Karpas-422 (cell line): ENCODE measurements around the gene MMRN2. TPM values are rescaled to one million over a fixed set of nuclear protein-coding genes. Genes with fewer than 3 reads are reported as not detected.
"Not testable (repeated sequence)": the region's sequence is repeated elsewhere in the genome, so short reads cannot be mapped to it uniquely, and the experiment has no call there.

Experiments
- DNase-seq: peaks from one replicate; pipeline ENCODE4 v3.0.0-alpha.2; 2015
- H2AFZ ChIP-seq: fragments of 200-600 bp; sonication (generic); 2 replicates; pipeline ENCODE4 v1.6.1; 2014; ENCODE audit warnings: antibody characterized with exemption, low read length, mixed read lengths
- H3K27ac ChIP-seq: fragments of 200-600 bp; sonication (generic); 2 replicates; pipeline ENCODE4 v1.5.1; 2014; ENCODE audit warnings: mild to moderate bottlenecking, low read length, moderate library complexity
- H3K27me3 ChIP-seq: fragments of 200-600 bp; sonication (generic); 2 replicates; pipeline ENCODE4 v1.6.1; 2014; ENCODE audit warnings: low read length, mixed read lengths
- H3K36me3 ChIP-seq: fragments of 200-600 bp; sonication (generic); 2 replicates; pipeline ENCODE4 v1.6.1; 2014; ENCODE audit warnings: low read length, mixed read lengths; ENCODE audit not compliant: insufficient read depth
- H3K4me1 ChIP-seq: fragments of 200-600 bp; sonication (generic); 2 replicates; pipeline ENCODE4 v1.6.1; 2014; ENCODE audit warnings: mild to moderate bottlenecking, low read length, mixed read lengths
- H3K4me2 ChIP-seq: fragments of 200-600 bp; sonication (generic); 2 replicates; pipeline ENCODE4 v1.6.1; 2014; ENCODE audit warnings: low read length, low read depth, mild to moderate bottlenecking; ENCODE audit not compliant: poor library complexity, severe bottlenecking
- H3K4me3 ChIP-seq: fragments of 200-600 bp; sonication (generic); 2 replicates; pipeline ENCODE4 v1.5.1; 2014; ENCODE audit warnings: mild to moderate bottlenecking, antibody characterized with exemption, low read length, mixed read lengths
- H3K79me2 ChIP-seq: fragments of 200-600 bp; sonication (generic); 2 replicates; pipeline ENCODE4 v1.6.1; 2014; ENCODE audit warnings: mild to moderate bottlenecking, low read length, mixed read lengths
- H3K9ac ChIP-seq: fragments of 200-600 bp; sonication (generic); 2 replicates; pipeline ENCODE4 v1.6.0; 2014; ENCODE audit warnings: low read length
- H3K9me2 ChIP-seq: fragments of 200-600 bp; sonication (generic), shearing (Covaris generic); replicated peaks from 2 replicates; pipeline ENCODE4 v1.6.0; 2014; ENCODE audit warnings: mild to moderate bottlenecking, low read length, moderate library complexity; ENCODE audit not compliant: insufficient read depth
- H3K9me3 ChIP-seq: fragments of 300-700, 200-600 bp; sonication (generic); 2 replicates; pipeline ENCODE4 v1.6.1; 2014; ENCODE audit warnings: low read length, mixed read lengths
- H4K20me1 ChIP-seq: fragments of 200-600 bp; sonication (generic); 2 replicates; pipeline ENCODE4 v1.6.1; 2014; ENCODE audit warnings: mild to moderate bottlenecking, antibody characterized with exemption, low read length, low read depth; ENCODE audit not compliant: insufficient read depth
- total RNA-seq: library from RNA; depleted of rRNA; stranded (reverse); fragments of >200 nt; shearing (Covaris generic); gene quantifications from 2 replicates; pipeline ENCODE4 v1.2.3, GENCODE V29; 2014; ENCODE audit warnings: low replicate concordance

MMRN2 gene
- total RNA-seq, 1 experiment from 2014 or later = not detected

DNA sequence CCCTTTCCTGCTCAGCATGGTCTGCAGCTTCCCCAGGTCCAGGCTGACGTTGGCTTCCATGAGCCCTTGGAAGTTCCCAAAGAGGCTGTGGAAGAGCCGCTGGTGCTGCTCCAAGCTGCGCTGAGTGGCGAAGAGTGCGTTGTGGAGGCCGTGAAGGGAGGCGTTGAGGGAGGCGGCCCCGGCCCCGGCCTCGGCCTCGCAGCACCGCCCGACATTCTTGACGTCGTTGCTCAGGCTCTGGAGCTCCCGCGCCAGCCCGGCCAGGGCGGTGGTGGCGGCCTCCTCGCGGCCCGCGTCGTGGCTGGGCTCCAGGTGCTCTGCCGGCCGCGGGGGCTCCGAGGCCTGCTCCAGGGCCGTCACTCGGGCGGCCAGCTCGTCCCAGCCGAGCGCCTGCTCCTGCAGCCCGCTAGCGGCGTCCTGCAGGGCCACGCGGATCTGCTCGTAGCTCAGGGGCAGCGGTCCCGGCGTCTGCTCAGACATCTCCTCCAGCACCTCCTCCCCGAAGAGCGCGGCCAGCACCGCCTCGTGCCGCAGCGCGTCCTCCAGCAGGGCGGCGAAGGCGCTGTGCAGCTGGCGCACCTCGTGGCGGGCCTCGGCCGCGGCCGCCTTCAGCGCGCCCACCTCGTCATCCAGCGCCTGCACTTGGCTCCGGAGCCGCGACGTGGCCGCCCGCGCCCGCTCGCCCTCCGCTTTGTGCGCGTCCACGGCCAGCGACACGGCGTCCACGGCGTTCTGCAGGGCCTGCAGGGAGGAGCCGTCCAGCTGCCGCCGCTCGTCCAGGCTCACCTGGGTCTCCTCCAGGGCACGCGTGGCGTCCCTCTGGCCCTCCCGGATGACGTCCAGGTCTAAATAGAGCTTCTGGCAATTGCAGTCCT lies 14.7 kb downstream of the MMRN2 start:
- Histone ChIP-seq H3K79me2 (no peaks in the 10 kb centered on the region), H3K4me2 (no peak overlapping the region), H3K27ac (no peak overlapping the region), H3K9me2 (no peaks in the 10 kb centered on the region), H3K27me3 (no peaks in the 10 kb centered on the region), H4K20me1 (no peaks in the 10 kb centered on the region), H3K9me3 (no peaks in the 10 kb centered on the region), H3K4me3 (no peak overlapping the region), H3K36me3 (no peaks in the 10 kb centered on the region), H3K4me1 (no peaks in the 10 kb centered on the region), H2AFZ (no peak overlapping the region), H3K9ac (no peak overlapping the region)
- DNase-seq = no peak

DNA sequence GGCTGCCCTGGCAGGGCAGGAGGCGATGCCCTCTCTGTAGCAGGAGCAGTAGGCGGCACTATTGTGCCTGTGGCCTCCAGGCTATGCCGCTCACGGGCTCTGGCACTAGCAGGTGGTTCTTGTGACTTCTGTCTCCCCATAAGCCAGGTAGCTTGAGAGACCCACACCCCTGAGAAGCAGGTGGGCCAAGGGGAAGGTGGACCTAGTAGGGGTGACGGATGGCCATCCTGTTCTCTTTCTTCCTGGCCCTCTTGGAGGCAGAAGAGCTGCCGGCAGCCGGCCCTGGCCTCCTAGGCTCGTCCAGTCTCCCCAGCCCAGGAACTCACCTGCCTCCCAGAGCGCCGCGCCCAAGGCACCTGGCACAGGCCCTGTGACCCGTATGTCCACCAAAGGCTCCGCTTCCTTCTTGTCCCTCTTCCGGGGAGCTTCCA lies 15.4 kb downstream of the MMRN2 start:
- Histone ChIP-seq H3K9me3 (no peaks in the 10 kb centered on the region), H3K27ac (no peak overlapping the region), H3K4me1 (no peaks in the 10 kb centered on the region), H3K79me2 (no peaks in the 10 kb centered on the region), H3K27me3 (no peaks in the 10 kb centered on the region), H3K9me2 (no peaks in the 10 kb centered on the region), H3K9ac (no peak overlapping the region), H2AFZ (no peak overlapping the region), H4K20me1 (no peaks in the 10 kb centered on the region), H3K36me3 (no peaks in the 10 kb centered on the region), H3K4me3 (no peak overlapping the region), H3K4me2 (no peak overlapping the region)
- no peak for DNase-seq

DNA sequence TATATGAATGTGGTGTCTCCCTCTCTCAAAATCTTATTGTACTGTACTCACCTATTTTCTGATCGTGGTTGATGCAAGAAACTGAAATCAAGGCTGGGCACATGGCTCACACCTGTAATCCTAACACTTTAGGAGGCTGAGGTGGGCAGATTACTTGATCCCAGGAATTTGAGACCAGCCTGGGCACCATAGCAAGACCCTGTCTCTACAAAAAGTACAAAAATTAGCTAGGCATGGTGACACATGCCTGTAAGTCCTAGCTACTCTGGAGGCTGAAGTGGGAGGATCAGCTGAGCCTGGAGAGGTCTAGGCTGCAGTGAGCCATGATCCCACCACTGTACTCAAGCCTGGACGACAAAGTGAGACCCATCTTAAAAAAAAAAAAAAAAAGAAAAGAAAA lies 16.0 kb downstream of the MMRN2 start:
- Histone ChIP-seq H3K27me3 (no peaks in the 10 kb centered on the region), H3K4me2 (no peak overlapping the region), H2AFZ (no peak overlapping the region), H3K36me3 (no peaks in the 10 kb centered on the region), H3K9me2 (no peaks in the 10 kb centered on the region), H3K4me1 (no peaks in the 10 kb centered on the region), H3K27ac (no peak overlapping the region), H3K9me3 (no peaks in the 10 kb centered on the region), H4K20me1 (no peaks in the 10 kb centered on the region), H3K4me3 (no peak overlapping the region), H3K79me2 (no peaks in the 10 kb centered on the region), H3K9ac (no peak overlapping the region)
- DNase-seq = no peak

DNA sequence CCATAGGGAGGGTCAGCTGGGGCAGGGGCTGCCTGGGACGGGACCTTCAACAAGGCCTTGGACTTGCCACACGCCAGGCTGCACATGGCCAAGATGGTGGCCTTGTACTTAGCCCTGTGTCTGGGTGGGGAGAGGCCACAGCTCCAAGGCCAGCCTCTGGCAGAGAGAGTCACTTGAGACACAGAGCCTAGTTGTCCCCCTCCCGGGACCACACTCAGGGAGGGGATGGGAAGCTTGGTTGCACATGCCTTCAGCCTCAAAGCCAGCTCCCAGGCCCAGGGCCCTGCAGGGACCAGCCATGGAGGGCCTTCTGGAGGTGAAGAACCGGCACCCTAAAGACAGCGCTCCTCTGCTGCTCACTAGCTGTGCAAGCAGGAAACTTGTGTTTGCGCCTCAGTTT lies 16.7 kb downstream of the MMRN2 start:
- no peaks in the 10 kb centered on the region for H3K4me1 ChIP-seq
- H3K27ac ChIP-seq = no peak overlapping the region

DNA sequence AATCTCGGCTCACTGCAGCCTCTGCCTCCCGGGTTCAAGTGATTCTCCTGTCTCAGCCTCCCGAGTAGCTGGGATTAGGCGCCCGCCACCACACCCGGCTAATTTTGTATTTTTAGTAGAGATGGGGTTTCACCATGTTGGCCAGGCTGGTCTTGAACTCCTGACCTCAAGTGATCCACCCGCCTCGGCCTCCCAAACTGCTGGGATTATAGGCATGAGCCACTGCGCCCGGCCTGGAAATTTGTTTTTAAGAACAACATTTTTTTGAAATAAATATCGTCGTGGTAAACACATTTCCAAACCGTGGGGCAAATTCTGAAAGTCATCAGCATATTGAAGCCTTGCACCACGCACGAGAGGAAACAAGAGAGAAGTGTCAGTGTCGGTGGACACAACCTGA lies 17.3 kb downstream of the MMRN2 start:
- H3K4me2 ChIP-seq, H3K36me3 ChIP-seq, H3K79me2 ChIP-seq, H3K4me3 ChIP-seq, H3K27me3 ChIP-seq, H4K20me1 ChIP-seq, H3K4me1 ChIP-seq, H3K9ac ChIP-seq, H3K9me3 ChIP-seq, H3K27ac ChIP-seq, H2AFZ ChIP-seq, DNase-seq, H3K9me2 ChIP-seq: not testable (repeated sequence)

More for the DNA sequence above, 16.7 kb downstream of the MMRN2 start:
- H3K9me2 ChIP-seq = no peaks in the 10 kb centered on the region
- H2AFZ ChIP-seq = no peak overlapping the region
- DNase-seq = no peak
- H3K4me2 ChIP-seq = no peak overlapping the region
- no peaks in the 10 kb centered on the region for H3K9me3 ChIP-seq
- no peak overlapping the region for H3K4me3 ChIP-seq
- H3K9ac ChIP-seq = no peak overlapping the region
- no peaks in the 10 kb centered on the region for H3K27me3 ChIP-seq
- H4K20me1 ChIP-seq = no peaks in the 10 kb centered on the region
- no peaks in the 10 kb centered on the region for H3K36me3 ChIP-seq
- no peaks in the 10 kb centered on the region for H3K79me2 ChIP-seq

DNA sequence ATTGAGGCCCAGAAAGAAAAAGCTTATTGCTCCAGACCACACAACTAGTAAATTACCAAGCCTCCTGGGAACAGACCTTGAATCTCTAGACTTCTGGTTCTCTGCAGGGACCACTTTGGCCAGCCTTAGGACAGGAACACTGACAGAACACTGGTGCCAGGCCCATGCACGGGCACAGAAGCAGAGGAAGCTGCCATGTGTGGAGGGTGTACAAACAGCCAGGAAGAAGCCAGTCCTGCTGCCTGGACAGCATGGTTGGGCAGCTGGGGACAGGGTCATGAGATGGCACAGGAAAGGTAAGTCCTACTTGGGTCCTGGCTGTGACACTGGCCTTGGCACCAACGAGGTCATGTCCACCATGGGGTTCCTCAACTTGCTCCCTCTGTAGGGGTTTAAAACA lies 19.2 kb downstream of the MMRN2 start:
- H3K79me2 ChIP-seq = no peaks in the 10 kb centered on the region
- no peaks in the 10 kb centered on the region for H3K9me3 ChIP-seq
- H3K27ac ChIP-seq = no peak overlapping the region
- H3K4me2 ChIP-seq = no peak overlapping the region
- H3K9ac ChIP-seq = no peak overlapping the region
- no peak overlapping the region for H3K4me3 ChIP-seq
- H3K4me1 ChIP-seq = no peaks in the 10 kb centered on the region
- no peak for DNase-seq
- no peak overlapping the region for H2AFZ ChIP-seq
- H4K20me1 ChIP-seq = no peaks in the 10 kb centered on the region
- H3K9me2 ChIP-seq = no peaks in the 10 kb centered on the region
- H3K27me3 ChIP-seq = no peaks in the 10 kb centered on the region
- H3K36me3 ChIP-seq = no peaks in the 10 kb centered on the region

DNA sequence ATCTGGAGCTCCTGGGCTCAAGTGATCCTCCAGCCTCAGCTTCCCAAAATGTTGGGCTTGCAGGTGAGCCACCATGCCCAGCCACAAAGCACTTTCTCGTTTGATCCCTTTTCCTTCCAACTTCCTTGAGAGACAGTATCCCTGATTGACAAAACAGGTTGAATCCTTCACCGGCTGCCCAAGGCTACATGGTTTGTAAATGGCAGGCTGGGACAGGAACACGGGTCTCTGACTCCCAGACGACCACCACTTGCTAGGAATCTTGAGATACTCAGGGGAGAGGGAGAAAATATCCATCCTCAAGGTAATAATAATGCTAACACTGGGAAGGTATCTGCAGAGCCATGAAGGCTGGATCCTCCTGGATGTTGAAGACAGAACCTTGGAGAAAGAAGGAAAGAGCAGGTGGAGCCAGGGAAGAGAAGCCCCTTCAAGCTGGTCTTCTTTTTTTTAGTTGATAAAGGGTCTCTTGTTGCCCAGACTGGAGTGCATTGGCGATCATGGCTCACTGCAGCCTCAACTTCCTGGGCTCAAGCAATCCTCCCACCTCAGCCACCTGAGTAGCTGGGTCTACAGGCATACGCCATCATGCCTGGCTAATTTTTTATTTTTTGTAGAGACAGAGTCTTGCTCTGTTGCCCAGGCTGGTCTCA lies 19.8 kb downstream of the MMRN2 start:
- Histone ChIP-seq H3K4me1 (no peaks in the 10 kb centered on the region), H3K4me3 (no peak overlapping the region), H3K79me2 (no peaks in the 10 kb centered on the region), H3K9me3 (no peaks in the 10 kb centered on the region), H3K27me3 (no peaks in the 10 kb centered on the region), H3K4me2 (no peak overlapping the region), H3K9ac (no peak overlapping the region), H2AFZ (no peak overlapping the region), H4K20me1 (no peaks in the 10 kb centered on the region), H3K9me2 (no peaks in the 10 kb centered on the region), H3K36me3 (no peaks in the 10 kb centered on the region), H3K27ac (no peak overlapping the region)
- DNase-seq = no peak

DNA sequence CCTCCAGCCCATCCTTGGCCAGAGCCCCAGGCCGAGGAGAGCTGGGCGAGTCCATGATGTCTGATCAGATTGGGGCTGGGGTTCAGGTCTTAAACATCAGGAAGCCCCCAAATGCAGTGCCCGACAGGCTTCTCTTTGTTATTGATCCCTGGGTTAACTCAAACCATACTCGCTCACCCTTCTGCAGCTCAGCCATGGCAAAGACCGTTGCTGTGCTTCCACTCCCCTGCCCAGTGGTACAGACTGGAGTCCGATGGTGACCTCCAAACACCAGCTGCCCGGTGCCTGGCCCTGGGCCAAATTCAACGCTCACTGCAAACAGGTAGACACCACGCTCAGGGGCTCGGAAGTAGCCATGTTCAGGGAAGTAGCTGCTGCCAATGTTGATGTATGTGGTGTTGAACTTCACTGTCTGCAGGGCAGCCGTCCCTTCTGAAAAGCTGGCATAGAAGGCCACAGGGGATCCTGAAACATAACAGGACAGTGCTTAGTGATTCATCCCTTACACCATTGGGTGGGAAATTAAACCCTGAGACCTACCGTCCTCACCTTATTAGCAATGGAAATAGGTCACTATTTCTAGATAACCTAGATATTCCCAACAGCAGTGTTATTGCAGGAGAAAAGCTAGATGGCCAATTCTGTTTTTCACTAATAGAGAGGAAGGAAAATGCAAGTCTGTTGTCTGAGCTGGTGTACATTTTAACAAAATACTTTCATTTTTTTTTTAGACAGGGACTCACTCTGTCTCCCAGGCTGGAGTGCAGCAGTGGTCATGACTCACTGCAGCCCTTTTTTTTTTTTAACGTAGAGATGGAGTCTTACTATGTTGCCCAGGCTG lies 20.5 kb downstream of the MMRN2 start:
- Histone ChIP-seq H3K27ac (no peak overlapping the region), H4K20me1 (no peaks in the 10 kb centered on the region), H3K79me2 (no peaks in the 10 kb centered on the region), H3K36me3 (no peaks in the 10 kb centered on the region), H3K4me3 (no peak overlapping the region), H3K4me2 (no peak overlapping the region), H3K4me1 (no peaks in the 10 kb centered on the region), H3K9me2 (no peaks in the 10 kb centered on the region), H2AFZ (no peak overlapping the region), H3K9ac (no peak overlapping the region), H3K27me3 (no peaks in the 10 kb centered on the region), H3K9me3 (no peaks in the 10 kb centered on the region)
- no peak for DNase-seq
